Measurements from ENCODE around the gene OR8B12.
"Not testable (repeated sequence)": the region's sequence is repeated elsewhere in the genome, so short reads cannot be mapped to it uniquely, and the experiment has no call there.

OR8B12 gene

DNA sequence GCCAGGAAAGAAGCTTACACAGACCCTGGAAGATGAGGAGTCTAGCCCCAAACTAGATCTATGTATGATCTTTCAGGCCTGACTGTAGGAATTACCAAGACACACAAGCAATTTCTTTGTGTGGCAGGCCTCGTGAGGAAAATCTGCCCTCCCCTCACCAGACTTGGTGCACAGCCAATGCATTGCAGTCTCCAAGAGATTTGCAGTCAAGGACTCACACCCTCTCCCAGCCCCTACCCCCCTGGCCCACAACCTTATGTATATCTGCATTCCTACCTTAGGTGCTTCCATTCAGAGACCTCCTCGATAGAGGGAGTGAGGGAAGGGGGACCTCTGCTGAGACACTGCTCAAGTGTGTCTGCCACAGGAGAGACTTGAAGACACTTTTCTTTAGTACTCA lies 9.8 kb downstream of the OR8B12 start:
- DNase-seq, result no peak

DNA sequence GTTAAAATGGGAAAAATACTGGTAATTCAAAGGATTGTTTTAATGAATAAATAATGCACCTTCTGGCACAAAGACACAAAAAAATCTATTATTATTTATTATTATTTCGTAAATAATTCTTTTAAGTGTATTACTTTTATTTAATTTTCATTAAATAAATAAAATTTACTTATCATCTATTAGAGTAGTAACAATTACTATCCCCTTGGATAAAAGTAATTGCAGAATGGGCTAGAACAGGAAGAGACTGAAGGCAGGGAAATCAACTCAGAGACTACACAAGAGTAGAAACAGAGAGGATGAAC lies 23.0 kb downstream of the OR8B12 start:
- DNase-seq, result no peak

DNA sequence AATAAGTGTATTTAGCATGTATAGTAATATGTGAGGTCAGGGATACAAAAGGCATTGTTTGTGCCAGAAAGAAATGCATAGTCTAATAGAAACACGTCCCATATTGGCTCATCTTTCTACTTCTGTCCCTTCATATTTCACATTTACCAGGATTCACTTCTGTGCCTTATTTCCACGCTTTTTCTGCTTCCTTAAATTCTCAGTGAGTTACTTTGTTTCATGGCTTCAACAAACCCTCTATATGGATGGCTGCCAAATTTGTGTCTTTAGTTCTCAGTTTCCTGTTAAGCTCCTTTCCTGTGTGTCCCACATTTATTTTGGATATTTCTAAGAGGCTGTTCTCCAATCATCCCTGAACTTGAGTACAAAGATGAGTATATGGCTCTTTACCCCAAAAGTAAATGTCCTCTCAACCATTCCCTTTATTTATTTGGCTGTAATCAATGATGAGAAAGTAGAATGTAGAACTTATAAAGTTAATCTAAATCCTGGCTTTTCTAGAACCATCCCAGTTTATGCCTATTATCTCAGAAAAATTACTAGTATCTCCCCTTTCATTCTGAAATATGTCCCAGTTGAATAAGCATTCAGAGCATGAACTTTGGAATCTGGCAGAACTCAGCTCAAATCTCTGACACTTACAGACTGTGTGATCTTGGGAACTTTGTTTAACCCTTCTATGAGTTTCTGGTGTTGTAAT lies 23.5 kb downstream of the OR8B12 start:
- DNase-seq, result no peak

DNA sequence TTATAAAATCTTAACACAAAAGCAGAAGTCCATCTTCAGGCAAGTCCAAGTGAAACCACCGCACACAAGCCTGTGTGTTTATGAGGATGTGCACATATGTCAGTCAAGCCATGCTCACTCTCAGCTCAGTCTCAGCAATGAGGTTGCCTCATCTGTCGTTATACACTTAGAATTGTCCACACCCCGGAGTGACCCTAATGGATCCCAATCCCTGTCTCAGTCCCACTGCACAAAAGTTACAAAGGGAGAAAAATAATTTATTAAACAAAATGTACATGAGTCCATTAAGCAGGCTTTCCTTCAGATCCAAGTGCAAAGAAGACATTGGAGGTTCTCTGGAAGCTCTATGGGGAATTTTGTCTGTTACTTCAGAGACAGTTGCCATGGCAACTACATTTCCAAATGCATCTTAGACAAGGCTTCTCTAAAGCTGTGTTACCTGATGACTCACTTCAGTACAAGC lies 24.4 kb downstream of the OR8B12 start:
- peak in 6 of 56 donors; percentile 12 to 64 (median 30) for DNase-seq

DNA sequence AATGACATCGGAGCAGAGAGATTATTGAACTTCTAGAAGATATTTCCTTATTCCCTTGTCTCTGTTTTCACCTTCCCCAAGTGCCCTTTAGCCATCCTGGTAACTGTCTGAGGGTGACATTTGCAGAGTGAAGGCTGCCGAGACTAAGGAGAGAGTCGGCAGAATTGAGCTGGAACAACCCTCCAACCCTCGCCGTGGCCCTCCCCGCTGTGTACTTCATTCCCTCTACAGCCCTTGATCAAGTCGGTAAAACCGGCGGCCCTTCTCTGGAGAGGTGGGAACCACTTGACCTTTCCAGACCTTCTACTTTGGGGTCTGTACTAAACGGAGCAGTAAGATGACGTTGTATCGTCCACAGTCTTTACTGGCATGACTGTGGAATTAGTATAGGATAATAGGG lies 26.1 kb downstream of the OR8B12 start:
- DNase-seq, result no peak

DNA sequence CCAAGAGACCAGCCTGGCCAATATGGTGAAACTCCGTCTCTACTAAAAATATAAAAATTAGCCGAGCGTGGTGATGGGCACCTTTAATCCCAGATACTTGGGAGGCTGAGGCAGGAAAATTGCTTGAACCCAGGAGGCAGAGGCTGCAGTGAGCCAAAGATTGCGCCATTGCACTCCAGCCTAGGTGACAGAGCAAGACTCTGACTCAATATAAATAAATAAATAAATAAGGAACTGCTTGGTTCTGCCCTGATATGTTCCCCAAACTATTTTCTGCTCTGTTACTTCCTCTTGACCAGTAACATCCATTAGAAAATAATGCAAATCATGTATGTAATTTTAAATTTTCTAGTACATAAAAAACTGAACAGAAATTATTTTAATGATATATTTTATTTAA lies 28.8 kb downstream of the OR8B12 start:
- DNase-seq, result not testable (repeated sequence)

DNA sequence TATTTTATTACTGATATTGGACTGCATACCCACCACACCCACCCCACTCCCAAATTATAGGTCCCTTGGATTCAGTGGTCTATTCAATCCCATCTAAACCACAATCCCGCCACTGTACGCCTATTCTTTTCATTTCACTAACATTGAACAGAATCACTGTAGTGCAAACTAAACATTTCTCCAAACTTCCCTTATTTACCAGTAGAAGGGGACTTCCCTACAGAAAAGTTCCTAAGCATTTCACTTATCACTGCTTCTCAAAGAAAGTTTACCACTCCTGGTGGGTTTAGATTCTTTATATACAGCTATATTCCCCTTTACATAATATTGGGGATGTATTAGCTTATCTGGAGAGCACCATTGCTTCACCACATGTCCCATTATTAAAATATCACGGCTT lies 29.3 kb downstream of the OR8B12 start:
- DNase-seq, result no peak

DNA sequence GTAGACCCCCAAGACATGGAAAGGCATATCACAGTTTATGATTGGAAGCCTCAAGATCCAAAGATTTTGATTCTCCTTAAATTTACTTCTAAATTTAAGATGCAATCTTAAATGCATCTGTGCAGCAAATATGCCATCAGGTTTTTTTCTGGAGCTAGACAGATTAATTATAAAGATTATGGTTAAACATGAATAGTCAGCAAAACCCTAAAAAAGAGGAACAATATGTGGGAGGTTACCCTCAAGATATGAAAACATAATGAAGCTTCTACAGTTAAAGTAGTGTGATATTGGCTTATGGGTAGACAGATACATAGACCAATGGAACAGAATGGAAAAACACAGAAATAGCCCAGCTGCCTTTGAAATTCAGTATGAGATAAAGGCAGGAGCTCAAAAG lies 31.7 kb downstream of the OR8B12 start:
- DNase-seq, result no peak

DNA sequence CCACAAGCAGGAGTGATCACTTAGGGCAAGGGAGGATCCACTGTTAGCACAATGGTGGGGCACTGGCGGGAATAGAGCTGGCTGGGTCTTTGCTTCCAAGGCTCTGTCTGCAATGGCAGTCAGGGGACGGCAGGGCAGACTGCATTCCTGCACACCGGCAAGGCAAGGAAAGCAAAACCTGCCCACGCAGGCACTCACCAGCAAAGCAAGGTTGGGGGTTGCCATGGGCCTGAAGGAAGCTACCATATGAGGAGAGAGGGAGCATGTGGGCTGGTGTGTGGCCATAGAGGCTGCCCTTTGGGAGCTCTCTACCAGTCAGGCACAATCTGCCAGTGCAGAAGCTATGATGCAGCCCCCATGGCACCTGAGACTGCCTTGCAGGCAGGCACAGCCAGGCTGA lies 33.2 kb downstream of the OR8B12 start:
- DNase-seq, result no peak

DNA sequence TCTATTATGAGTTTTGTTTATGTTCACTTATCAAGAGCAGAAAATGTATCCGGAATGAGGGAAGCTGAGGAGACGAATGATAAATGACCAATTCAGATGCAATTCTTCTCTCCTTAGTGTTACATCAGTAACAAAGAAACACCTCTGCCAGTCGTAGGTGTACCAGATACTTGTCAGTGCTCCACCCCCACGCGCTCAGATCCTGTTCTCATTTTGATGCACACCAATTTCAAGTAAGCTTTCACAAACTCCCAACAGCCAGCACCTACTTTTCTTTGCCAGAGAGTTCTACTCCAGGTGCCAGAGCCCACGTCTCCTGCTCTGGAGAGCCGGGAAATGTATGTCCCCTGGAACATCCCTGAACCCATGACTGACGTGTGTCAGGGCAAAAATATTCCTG lies 43.7 kb downstream of the OR8B12 start:
- DNase-seq, result peak in 26 of 56 donors; percentile 12 to 81 (median 48)

DNA sequence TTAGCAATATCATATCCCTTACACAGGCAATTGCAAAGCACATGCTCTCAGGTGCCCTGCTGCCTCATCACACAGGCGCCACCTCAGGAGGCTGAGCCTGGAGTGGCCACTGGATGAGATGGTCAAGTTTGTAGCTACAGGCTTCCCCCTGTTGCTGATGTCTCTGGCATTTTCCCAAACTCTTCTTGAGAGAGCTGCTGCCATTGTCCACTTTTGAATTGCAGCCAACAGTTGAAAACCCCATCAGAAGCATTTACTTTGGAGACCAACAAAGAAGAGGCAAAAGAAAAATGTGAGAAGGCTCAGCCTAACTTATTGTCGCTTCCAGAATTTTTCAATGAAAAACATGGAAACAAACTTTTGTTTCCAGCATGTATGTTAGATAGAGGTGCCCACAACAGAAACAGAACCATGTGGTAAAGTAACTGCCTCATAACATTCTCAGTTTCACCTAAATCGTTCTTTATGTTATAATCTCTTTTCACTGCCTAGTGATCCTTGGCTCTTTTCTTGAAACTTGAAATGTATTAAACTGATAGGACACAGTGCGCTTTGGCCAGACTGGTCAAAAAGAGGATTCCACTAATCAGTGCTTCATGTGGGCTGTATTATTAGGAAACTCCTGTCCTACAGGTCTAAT lies 50.3 kb downstream of the OR8B12 start:
- no peak for DNase-seq

Measured in nucleus accumbens (tissue), 56 donors.